Osteocyte (in vitro differentiated cells): ENCODE results near the gene ELL. TPM values are rescaled to one million over a fixed set of nuclear protein-coding genes. Genes with fewer than 3 reads are reported as not detected.

ENCODE experiments used
- DNase-seq: peaks from one replicate; pipeline ENCODE4 v3.0.0; 2021; ENCODE audit warnings: mixed read lengths; ENCODE audit not compliant: unreplicated experiment; ENCODE audit errors: extremely low spot score
- H3K27ac Mint-ChIP-seq: one replicate; pipeline ENCODE4 v1.8.0; 2021; ENCODE audit warnings: mild to moderate bottlenecking, mixed read lengths; ENCODE audit not compliant: unreplicated experiment
- H3K27me3 Mint-ChIP-seq: one replicate; pipeline ENCODE4 v1.8.0; 2021; ENCODE audit warnings: mixed read lengths; ENCODE audit not compliant: unreplicated experiment
- H3K36me3 Mint-ChIP-seq: one replicate; pipeline ENCODE4 v1.8.0; 2021; ENCODE audit warnings: mixed read lengths; ENCODE audit not compliant: unreplicated experiment
- H3K4me1 Mint-ChIP-seq: one replicate; pipeline ENCODE4 v1.8.0; 2021; ENCODE audit warnings: mixed read lengths; ENCODE audit not compliant: unreplicated experiment
- H3K4me3 Mint-ChIP-seq: one replicate; pipeline ENCODE4 v1.8.0; 2021; ENCODE audit warnings: mild to moderate bottlenecking, moderate library complexity, mixed read lengths; ENCODE audit not compliant: unreplicated experiment
- H3K9me3 Mint-ChIP-seq: one replicate; pipeline ENCODE4 v1.8.0; 2021; ENCODE audit warnings: mixed read lengths; ENCODE audit not compliant: unreplicated experiment
- CTCF ChIP-seq: fragments of 200-600 bp; sonication (generic); IDR thresholded peaks from 2 replicates; pipeline ENCODE4 v1.5.0; 2021; ENCODE audit warnings: antibody characterized with exemption, mild to moderate bottlenecking, moderate library complexity
- total RNA-seq: library from RNA; stranded (reverse); gene quantifications from 2 replicates; pipeline ENCODE4 v1.2.1, GENCODE V29; 2021

Gene ELL
- total RNA-seq, 1 donor from 2014 or later, result 17.6 TPM

GRCh38 chr19:18469069-18469846, 52.6 kb downstream of the ELL start:
- TF ChIP-seq CTCF, result peak; percentile 77
- peaks cover 40% of the 10 kb centered on the region for H3K4me1 Mint-ChIP-seq

GRCh38 chr19:18468517-18468916, 53.4 kb downstream of the ELL start:
- no peak for DNase-seq
- Mint-ChIP-seq H3K27me3 (no peaks in the 10 kb centered on the region), H3K4me1 (peaks cover 42% of the 10 kb centered on the region), H3K36me3 (peaks cover 4% of the 10 kb centered on the region), H3K27ac (peak overlapping the region; percentile 27), H3K9me3 (no peaks in the 10 kb centered on the region), H3K4me3 (no peak overlapping the region)
- no peak for TF ChIP-seq CTCF

More at GRCh38 chr19:18469069-18469846, 52.6 kb downstream of the ELL start:
- Mint-ChIP-seq H3K9me3 (no peaks in the 10 kb centered on the region), H3K27ac (peak overlapping the region; percentile 27), H3K27me3 (no peaks in the 10 kb centered on the region), H3K4me3 (no peak overlapping the region), H3K36me3 (peaks cover 3% of the 10 kb centered on the region)
- no peak for DNase-seq

- H3K4me3 Mint-ChIP-seq, result no peak overlapping the region
- peaks cover 4% of the 10 kb centered on the region for H3K36me3 Mint-ChIP-seq
- no peak for DNase-seq
- peaks cover 40% of the 10 kb centered on the region for H3K4me1 Mint-ChIP-seq
- no peaks in the 10 kb centered on the region for H3K27me3 Mint-ChIP-seq
- H3K9me3 Mint-ChIP-seq, result no peaks in the 10 kb centered on the region
- no peak for TF ChIP-seq CTCF
- no peak overlapping the region for H3K27ac Mint-ChIP-seq
These were observed 53.9 kb downstream of the ELL start for GRCh38 chr19:18467978-18468377.

- no peak for DNase-seq
- no peak overlapping the region for H3K27ac Mint-ChIP-seq
- no peaks in the 10 kb centered on the region for H3K9me3 Mint-ChIP-seq
- H3K4me1 Mint-ChIP-seq, result peaks cover 47% of the 10 kb centered on the region
- H3K4me3 Mint-ChIP-seq, result no peak overlapping the region
- peaks cover 7% of the 10 kb centered on the region for H3K36me3 Mint-ChIP-seq
- no peak for TF ChIP-seq CTCF
- H3K27me3 Mint-ChIP-seq, result no peaks in the 10 kb centered on the region
These were observed 55.5 kb downstream of the ELL start for GRCh38 chr19:18466354-18466753.

- DNase-seq, result no peak
- Mint-ChIP-seq H3K4me3 (no peak overlapping the region), H3K27ac (no peak overlapping the region), H3K36me3 (peaks cover 7% of the 10 kb centered on the region), H3K27me3 (no peaks in the 10 kb centered on the region), H3K9me3 (no peaks in the 10 kb centered on the region), H3K4me1 (peaks cover 47% of the 10 kb centered on the region)
- no peak for TF ChIP-seq CTCF
These were observed 55.9 kb downstream of the ELL start for GRCh38 chr19:18465964-18466339.
